Activated T-cell treated with anti-CD3 and anti-CD28 coated beads for 48 hours (primary cell): ENCODE data around the gene TTC39B.
A peak's percentile ranks its signal among the peaks of the same experiment; 100 is the strongest.

Experiments used
- DNase-seq: peaks from one replicate; pipeline ENCODE4 v3.0.0-alpha.2; 2020; ENCODE audit warnings: low read depth

Gene TTC39B

GRCh38 chr9:15222313-15222712 lies 84.7 kb downstream of the TTC39B start:
- no peak for DNase-seq

GRCh38 chr9:15221746-15222145 lies 85.3 kb downstream of the TTC39B start:
- no peak for DNase-seq

DNA sequence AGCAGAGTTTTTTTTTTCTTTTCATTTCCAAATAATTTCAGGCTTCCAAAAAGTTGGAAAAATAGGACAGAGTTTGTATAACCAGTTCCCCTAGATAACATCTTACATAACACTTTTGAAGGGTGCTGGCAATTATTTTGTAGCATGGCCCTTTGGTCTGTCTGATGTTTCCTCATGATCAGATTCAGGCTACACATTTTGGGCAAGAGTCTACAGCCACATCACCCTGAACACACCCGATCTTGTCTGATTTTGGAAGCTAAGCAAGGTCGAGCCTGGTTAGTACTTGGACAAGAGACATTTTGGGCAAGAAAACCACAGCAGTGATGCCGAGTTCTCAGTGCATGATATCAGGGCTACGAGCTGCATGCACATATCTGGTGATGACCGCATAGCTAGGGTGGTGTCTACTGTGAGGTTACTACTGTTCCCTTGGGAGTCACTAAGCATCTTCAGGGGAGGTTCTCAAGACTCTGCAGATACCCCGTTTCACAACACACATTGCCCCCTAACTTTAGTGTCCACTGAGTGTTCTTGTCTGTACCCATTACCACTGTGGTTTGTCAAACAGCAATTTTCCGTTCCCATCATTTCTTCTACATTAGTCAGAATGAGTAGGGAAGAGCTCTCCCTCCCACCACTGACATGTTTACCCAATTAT lies 86.2 kb downstream of the TTC39B start:
- DNase-seq, result no peak

DNA sequence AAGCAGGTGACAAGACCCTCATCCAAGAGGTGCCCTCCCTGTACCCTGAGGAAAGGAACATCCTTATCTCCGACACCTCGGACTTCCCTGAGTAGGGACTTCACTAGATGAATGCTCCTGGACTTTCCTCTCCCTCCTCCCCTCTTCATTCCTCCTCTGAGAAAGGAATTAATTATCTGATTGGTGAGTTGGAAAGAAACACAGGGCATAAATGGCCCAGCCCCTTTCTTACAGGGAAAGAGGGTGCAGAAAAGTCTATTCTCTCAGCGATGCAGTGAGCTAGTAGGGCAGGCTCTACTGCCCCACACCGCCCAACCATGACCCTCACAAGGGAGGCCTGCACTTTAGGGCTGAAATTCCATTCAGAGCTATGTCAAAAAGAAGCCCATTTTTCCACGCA lies 87.5 kb downstream of the TTC39B start:
- no peak for DNase-seq

DNA sequence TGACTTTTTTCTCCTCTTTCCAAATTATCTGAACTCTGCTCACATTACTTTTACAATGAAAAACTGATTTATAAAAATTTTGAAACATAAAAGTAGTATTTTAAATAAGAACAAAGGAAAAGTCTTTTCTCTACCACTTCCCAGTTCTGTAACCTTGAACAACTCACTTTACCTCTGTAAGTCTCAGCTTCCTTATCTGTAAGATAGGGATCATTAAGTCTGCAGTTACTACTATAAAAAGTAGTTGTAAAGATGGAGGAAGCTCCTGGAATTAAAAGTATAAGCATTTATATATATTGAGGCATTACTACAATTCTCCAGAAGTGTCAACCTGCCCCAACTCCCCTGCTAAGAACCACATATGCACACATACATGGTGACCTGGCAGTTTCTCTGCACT lies 88.0 kb downstream of the TTC39B start:
- no peak for DNase-seq

DNA sequence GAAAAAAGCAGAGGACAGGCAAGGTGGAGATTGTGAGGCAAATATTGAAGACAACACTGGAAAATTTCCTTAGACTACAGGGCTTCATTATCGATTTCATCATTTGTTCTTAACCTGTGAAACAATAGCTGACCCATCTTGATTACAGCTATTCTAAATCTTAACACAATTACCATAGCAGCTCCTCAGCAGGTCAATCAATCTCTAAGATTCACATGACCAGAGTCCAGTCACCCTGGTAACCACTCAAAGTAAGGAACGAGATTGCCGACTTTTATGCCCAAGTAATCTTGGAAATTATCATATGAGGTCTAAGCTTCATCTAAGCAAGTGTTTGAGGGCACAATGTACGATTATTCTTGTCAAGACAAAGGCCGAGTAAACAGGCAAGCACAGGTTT lies 93.8 kb downstream of the TTC39B start:
- DNase-seq, result no peak

DNA sequence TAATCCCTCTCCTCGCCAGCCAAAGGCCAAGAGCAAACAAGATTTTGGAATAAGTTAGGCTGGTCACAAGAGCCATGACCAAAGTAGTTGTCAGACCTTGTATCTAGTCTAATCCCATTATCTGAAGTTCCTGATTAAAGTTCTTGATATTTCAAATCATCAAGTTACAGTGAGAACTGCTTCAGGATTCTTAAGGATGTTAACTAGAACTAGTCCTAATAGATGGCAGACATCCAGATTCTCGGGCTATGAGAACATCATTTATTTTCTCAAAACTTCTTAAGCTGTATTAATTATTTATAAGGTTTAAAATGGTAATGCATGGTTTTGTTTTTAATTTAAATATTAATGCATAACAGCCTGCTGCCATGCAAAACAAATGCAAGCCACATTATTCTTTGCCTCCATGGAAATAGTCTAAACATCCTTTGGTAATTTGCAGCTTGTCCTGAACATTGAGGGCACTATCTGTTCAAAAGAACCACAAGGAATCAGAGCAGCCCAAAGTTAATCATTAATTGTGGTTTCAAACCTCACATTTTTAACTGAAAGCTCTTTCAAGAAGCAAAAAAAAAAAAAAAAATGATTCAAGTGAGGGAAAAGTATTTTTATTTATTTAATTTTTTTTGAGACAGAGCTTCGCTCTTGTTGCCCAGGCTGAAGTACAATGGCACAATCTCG lies 95.1 kb downstream of the TTC39B start:
- DNase-seq, result no peak

DNA sequence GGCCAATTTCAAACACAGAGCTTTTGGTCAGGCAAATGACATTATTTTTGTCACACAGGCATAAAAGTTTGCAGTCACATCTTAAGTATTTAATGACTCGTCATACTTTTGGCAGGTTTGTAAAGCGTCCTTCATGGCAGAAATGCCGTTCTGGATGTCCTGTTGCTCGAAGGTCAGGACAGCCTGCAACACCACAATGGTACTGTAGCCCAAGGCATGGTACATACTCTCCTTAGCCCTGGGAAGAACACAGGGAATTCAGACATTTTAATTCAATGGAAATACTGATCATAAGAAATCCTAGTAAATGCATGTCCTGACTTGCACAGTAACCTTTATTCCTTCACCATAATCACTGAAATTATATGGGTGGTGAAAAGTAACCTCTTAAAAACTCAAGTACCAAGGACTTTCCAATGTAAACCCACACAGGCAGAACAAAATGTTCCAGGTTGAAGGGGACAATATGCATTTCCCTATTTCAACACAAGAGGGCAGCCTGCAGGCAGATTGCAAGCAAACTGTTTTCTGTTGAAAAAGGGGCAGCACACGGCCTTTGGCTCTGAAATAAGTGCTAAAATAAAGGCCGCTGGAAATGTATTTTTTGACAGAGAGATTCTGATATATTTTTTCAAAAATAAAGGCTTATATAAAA lies 95.7 kb downstream of the TTC39B start:
- DNase-seq, result peak; percentile 27

- DNase-seq, result no peak
Measured at GRCh38 chr9:15206903-15207696, 99.9 kb downstream of the TTC39B start.

DNA sequence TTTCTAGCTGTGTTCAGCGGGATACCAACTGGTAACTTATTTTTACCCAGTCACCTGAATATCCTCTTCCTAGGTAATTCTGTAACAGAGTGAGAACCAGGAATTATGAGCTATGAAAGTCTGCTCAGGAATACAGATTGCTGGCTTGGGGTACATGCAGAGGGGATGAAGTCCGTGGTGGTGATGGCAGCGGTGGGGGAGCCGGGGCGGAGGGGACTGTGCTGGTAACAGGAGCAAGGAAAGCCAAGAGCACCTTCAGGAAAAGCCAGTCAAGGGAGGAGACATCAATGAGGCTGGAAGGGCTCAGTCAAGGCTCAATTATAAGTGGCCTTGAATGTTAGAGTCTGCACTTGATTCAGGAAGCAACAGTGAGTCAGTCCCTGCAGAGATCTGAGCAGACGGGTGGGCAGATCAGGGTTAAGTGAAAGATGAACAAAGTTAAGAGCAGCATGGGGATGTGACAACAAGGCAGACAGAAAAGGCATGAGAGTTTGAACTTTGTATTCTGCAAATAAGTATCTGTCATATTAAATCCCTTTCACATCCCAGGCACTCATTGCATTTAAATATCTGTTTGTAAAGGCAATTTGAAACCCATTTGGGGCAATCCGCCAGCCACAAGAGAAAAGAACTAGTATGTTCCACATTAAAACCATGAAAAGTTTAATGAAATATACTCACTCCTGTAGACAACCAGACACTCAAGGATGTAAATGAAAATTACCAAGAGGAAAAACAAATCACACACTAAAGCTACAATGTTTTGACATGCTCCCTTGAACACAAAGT lies 101.2 kb downstream of the TTC39B start:
- no peak for DNase-seq

- DNase-seq, result no peak
Measured at GRCh38 chr9:15203581-15203980, 103.4 kb downstream of the TTC39B start.

DNA sequence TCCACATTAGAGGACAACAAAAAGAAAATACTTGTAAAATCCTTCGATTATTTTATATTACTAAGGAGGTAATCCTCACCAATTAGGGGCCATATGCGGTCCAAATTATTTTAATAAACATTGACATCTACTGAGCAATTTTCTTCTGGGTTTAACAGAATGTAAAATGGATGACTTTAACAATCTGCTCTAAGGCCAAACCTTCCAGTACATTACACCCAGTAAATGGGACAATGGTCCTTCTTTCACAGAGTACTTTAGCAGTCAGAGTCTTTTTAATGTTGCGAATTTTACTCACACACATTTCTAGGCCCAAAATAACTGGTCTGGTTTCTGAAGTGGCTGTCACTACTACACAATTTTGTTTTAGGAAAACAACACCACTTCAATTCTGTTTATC lies 106.9 kb downstream of the TTC39B start:
- no peak for DNase-seq

GRCh38 chr9:15192856-15193255 lies 114.2 kb downstream of the TTC39B start:
- no peak for DNase-seq

DNA sequence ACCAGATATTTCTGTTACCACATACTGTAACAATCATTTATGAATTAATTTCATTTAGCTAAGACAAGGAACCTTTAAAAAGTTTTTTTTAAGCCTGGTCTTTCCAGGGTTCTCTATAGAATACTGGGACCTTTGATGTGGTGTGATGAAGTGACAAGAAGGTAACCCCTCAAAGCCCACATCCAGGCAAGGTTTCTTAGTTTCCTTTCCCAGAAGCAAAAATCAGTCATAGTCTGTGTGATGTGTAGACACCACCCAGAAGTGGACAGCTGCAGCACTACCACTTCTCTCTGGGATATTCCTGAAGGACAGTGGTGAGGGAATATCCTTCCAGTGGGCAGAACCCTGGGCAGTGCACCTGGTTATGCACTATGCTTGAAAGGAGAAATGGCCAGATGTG lies 115.6 kb downstream of the TTC39B start:
- no peak for DNase-seq

DNA sequence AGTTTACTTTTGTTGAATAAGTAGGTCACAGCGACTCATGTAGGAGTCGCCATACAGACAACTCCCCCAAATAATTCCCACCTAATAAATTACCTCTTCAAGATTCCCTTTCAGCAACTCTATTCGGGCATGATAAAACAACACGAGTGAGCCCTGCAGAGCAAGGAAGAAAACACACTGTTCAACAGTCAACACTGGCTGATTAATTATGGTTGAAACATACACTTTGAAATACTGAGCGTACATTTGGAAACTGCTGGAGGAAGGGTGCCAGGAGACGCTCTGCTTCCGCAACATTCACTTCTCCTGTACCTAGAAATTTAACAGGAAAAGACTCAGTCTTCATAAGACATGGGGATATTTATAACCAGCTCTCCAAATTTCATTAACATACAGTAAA lies 117.5 kb downstream of the TTC39B start:
- DNase-seq, result no peak

DNA sequence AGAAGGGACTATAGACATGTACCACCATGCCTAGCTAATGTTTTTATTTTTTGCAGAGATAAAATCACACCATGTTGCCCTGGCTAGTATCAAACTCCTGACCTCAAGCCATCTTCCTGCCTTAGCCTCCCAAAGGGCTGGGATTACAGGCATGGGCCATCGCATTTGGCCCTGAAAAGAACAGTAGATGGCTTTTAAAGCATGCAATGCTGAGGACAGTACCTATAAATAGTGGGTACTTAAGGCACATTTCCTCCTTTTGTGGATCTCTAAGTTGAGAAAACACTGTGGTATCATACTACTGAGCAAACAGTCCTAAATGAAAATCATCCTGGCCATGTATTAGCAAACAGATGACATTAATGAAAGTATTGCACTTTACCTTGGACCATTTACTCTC lies 119.4 kb downstream of the TTC39B start:
- no peak for DNase-seq

DNA sequence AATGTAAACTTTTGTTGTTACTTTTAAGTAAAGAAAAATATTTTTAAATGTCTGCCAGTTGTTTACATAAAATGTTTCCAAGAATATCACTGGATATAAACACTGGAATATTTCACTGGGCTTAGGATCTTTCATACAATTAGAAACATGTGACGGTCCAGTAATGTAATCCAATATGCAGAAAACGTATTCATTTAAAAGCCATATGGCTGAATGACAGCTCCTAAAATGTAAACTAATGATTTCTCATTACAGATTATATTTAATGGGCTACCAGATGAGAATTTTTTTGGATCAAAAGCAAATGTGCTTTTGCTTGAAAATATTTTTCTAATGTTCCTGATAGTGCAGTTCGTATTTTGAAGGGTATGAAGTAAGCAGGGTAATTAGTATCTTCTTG lies 124.3 kb downstream of the TTC39B start:
- no peak for DNase-seq

DNA sequence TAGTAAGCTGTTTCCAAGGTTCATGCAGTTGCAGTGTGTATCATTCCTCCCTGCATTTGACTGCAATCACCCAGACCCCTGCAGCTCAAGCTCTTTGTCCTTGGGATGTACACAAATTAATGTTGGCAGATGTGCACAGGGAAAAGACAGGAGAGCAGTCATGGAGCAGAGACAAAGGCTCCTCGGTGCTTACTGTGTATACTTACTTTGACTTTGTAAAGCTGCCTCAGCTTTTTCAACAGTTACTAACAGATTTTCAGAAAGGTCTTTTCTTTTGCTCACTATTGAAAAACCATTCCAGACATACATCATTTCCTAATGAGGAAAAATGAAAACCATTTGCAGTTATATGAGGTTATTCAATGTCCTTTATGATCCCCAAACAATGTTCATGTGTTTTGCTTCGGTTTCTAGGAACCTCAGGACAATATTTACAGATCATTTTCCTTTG lies 124.9 kb downstream of the TTC39B start:
- no peak for DNase-seq

- no peak for DNase-seq
Measured at GRCh38 chr9:15180124-15180523, 126.9 kb downstream of the TTC39B start.

DNA sequence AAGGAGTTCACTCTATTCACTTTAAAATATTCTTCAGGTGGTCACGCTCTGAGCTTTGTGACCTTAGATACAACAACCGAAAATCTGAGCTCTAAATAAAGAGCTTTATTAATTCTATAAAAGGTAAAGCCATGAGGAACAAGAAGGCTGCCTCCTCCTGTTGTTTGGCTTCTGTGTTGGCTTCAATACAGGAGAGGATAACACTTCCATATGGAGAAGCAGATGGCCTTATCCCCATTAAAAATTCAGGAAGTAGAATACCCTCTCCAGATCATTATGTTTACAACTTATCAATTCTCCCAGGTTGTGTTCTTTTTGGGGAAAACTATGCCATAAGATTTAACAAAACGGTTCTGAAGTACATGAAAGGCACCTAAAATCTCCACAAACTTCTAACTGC lies 128.4 kb downstream of the TTC39B start:
- DNase-seq, result no peak

DNA sequence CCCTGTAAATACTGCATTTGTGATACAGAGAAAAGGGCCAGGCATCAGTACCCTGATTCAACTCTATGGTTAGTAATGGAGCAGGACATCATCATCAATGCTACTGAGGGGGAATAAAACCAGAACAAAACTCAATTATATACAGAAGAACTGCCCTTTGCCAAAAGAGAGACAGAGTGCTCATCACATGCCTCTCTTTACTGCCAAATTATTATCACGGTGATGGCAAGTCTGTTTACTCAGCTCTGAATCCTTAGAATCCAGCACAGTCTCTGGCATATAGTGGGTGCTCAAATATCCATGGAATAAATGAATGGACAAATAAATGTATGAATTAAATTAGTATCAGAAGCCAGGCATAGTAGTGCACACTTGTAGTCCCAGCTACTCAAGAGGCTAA lies 130.2 kb downstream of the TTC39B start:
- no peak for DNase-seq

DNA sequence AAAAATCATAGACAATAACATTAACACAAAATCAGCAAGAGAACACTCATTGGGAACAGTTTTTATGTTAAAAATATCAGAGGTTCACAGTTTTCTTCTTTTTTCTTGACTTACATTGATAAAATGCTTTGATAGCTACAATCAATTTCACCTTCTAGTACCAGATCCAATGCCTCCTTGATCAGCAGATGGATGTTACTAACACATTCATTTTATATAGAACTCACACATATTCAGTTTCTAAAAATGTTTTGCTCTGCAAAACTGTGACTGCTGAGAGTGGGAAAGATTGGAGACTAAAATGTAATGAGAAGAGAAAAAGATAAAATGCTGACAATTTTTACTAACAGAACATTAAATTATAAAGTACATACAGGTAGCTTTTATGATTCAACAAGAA lies 143.1 kb downstream of the TTC39B start:
- no peak for DNase-seq
